Breast epithelium (tissue), 3 donors: ENCODE results near the gene TPRA1.

Experiments used
- POLR2A ChIP-seq: fragments of 450-650 bp; IDR thresholded peaks from one replicate; pipeline ENCODE4 v1.6.1; 2016; ENCODE audit warnings: antibody characterized with exemption, mild to moderate bottlenecking, moderate library complexity
- TF ChIP-seq, protein P1 (sequence below), 3 donors: fragments of 450-650 bp; IDR thresholded peaks; one replicate each; pipeline ENCODE4 v1.5.1; 2016 to 2017; ENCODE audit warnings: antibody characterized with exemption in 3 of 3, mild to moderate bottlenecking in 3 of 3, moderate library complexity in 3 of 3

DNA sequence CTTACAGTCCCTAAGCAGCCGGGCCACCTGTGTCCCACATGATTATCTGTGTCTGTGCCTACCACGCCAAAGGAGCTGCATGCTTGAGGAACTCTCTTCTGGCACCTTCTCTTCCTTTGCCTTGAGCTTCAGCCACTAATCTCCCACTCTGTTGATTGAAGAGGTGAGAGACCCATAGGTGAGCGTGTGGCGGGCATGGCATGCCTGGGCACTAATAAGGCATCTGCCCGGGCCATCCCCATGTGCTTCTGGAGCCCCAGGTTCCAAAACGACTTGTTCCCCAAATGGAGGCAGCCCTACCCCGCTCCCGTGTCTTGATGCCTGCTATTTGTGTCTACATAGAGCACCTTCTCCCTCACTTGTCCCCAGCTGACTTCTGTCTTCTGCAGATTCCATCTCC lies 20.7 kb upstream of the TPRA1 start:
- TF ChIP-seq, protein P1, sequence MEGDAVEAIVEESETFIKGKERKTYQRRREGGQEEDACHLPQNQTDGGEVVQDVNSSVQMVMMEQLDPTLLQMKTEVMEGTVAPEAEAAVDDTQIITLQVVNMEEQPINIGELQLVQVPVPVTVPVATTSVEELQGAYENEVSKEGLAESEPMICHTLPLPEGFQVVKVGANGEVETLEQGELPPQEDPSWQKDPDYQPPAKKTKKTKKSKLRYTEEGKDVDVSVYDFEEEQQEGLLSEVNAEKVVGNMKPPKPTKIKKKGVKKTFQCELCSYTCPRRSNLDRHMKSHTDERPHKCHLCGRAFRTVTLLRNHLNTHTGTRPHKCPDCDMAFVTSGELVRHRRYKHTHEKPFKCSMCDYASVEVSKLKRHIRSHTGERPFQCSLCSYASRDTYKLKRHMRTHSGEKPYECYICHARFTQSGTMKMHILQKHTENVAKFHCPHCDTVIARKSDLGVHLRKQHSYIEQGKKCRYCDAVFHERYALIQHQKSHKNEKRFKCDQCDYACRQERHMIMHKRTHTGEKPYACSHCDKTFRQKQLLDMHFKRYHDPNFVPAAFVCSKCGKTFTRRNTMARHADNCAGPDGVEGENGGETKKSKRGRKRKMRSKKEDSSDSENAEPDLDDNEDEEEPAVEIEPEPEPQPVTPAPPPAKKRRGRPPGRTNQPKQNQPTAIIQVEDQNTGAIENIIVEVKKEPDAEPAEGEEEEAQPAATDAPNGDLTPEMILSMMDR (IDR thresholded peaks at IDR 0.05): no peak
- no peak for TF ChIP-seq POLR2A
